Measurements from ENCODE around the gene STAP2.

DNA sequence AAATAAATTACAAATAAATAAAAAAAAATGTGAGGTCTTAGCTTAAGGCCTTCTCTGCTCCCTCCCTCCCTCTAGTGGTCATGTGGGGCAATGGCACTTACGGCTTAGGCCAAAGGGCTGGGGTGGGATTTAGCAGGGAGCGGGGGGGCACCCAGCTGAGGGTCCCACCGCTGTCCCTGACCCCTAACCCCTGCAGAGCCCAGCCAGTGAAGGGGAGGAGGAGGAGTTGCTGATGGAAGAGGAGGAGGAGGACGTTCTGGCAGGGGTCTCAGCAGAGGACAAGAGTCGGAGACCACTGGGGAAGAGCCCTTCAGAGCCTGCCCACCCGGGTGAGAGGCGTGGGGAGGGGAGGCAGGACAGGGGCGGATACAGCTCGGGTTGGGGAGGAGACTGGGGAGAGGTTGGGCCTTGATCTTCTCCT, 14.1 kb upstream of the STAP2 start:
- TF ChIP-seq, protein P1, sequence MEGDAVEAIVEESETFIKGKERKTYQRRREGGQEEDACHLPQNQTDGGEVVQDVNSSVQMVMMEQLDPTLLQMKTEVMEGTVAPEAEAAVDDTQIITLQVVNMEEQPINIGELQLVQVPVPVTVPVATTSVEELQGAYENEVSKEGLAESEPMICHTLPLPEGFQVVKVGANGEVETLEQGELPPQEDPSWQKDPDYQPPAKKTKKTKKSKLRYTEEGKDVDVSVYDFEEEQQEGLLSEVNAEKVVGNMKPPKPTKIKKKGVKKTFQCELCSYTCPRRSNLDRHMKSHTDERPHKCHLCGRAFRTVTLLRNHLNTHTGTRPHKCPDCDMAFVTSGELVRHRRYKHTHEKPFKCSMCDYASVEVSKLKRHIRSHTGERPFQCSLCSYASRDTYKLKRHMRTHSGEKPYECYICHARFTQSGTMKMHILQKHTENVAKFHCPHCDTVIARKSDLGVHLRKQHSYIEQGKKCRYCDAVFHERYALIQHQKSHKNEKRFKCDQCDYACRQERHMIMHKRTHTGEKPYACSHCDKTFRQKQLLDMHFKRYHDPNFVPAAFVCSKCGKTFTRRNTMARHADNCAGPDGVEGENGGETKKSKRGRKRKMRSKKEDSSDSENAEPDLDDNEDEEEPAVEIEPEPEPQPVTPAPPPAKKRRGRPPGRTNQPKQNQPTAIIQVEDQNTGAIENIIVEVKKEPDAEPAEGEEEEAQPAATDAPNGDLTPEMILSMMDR (IDR thresholded peaks at IDR 0.05; ENCODE audit: insufficient read depth, low read length), result peak; percentile 60
- TF ChIP-seq POLR2AphosphoS5 (IDR thresholded peaks at IDR 0.05; ENCODE audit: low read depth), result no peak

All from HL-60 (cell line).